Calu3 (cell line): ENCODE measurements around the gene RNF17. TPM values are rescaled to one million over a fixed set of nuclear protein-coding genes. Genes with fewer than 3 reads are reported as not detected.

Experiments used
- BruUV-seq: library from RNA; stranded (reverse); fragments of 400-500 nt; replicated peaks from 2 replicates; lab custom pipeline; 2021; lab: Mats Ljungman, UMichigan
- CTCF ChIA-PET: fragments of 300-600 bp; sonication (Branson Sonifier 250); formaldehyde crosslinking; loops from one replicate; lab custom pipeline; 2022; ENCODE audit warnings: antibody characterized with exemption; lab: Charles Lee
- DNase-seq: peaks from one replicate; pipeline ENCODE4 v3.0.0; 2022
- H3K27ac Mint-ChIP-seq: one replicate; pipeline ENCODE4 v1.8.0; 2022; ENCODE audit warnings: mixed read lengths; ENCODE audit not compliant: unreplicated experiment
- H3K27me3 Mint-ChIP-seq: one replicate; pipeline ENCODE4 v1.8.0; 2022; ENCODE audit warnings: mixed read lengths; ENCODE audit not compliant: unreplicated experiment
- H3K36me3 Mint-ChIP-seq: one replicate; pipeline ENCODE4 v1.8.0; 2022; ENCODE audit warnings: mild to moderate bottlenecking, moderate library complexity, mixed read lengths; ENCODE audit not compliant: insufficient read depth, unreplicated experiment
- H3K4me1 Mint-ChIP-seq: one replicate; pipeline ENCODE4 v1.8.0; 2022; ENCODE audit warnings: mild to moderate bottlenecking, low read depth, mixed read lengths; ENCODE audit not compliant: unreplicated experiment
- H3K4me3 Mint-ChIP-seq: one replicate; pipeline ENCODE4 v1.8.0; 2022; ENCODE audit warnings: mild to moderate bottlenecking, low read depth, moderate library complexity, mixed read lengths; ENCODE audit not compliant: unreplicated experiment
- H3K9me3 Mint-ChIP-seq: one replicate; pipeline ENCODE4 v1.8.0; 2022; ENCODE audit warnings: low read depth, mixed read lengths; ENCODE audit not compliant: unreplicated experiment
- intact Hi-C: fragments of 100-400 bp; cut with micrococcal nuclease; formaldehyde crosslinking; loops from one replicate; pipeline ENCODE4 v1.10.0; 2022; ENCODE audit not compliant: unreplicated experiment
- total RNA-seq: library from RNA; stranded (reverse); gene quantifications from 2 replicates; pipeline ENCODE4 v1.2.3, GENCODE V29; 2022
- TF ChIP-seq, protein P1 (sequence below): fragments of 200-600 bp; IDR thresholded peaks from one replicate; pipeline ENCODE4 v1.8.0; 2022; ENCODE audit warnings: antibody characterized with exemption; ENCODE audit not compliant: unreplicated experiment

The RNF17 gene
- total RNA-seq, 1 experiment from 2014 or later = not detected

DNA sequence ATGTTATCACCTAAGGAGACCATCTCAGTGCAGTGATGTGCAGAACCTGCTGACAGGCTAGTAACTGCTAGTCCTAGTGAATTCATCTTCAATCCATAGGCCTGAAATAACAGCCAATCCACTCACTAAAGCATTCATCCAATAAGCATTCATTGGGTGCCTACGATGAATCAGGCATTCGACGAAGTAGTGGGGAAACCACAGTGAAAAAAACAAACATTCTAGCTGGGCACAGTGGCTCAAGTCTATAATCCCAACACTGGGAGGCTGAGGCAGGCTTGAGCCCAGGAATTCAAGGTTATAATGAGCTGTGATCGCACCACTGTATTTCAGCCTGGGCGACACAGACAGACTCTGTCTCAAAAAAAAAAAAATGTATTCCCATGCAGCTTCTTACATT, 135.6 kb downstream of the RNF17 start:
- no peaks in the 10 kb centered on the region for H3K9me3 Mint-ChIP-seq
- CTCF ChIA-PET = no interaction called here
- H3K4me1 Mint-ChIP-seq = no peaks in the 10 kb centered on the region
- H3K4me3 Mint-ChIP-seq = no peak overlapping the region
- TF ChIP-seq, protein P1, sequence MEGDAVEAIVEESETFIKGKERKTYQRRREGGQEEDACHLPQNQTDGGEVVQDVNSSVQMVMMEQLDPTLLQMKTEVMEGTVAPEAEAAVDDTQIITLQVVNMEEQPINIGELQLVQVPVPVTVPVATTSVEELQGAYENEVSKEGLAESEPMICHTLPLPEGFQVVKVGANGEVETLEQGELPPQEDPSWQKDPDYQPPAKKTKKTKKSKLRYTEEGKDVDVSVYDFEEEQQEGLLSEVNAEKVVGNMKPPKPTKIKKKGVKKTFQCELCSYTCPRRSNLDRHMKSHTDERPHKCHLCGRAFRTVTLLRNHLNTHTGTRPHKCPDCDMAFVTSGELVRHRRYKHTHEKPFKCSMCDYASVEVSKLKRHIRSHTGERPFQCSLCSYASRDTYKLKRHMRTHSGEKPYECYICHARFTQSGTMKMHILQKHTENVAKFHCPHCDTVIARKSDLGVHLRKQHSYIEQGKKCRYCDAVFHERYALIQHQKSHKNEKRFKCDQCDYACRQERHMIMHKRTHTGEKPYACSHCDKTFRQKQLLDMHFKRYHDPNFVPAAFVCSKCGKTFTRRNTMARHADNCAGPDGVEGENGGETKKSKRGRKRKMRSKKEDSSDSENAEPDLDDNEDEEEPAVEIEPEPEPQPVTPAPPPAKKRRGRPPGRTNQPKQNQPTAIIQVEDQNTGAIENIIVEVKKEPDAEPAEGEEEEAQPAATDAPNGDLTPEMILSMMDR = no peak
- no peaks in the 10 kb centered on the region for H3K36me3 Mint-ChIP-seq
- intact Hi-C loops = no loop called here
- BruUV-seq = no TSS peak
- no peak for DNase-seq
- no peak overlapping the region for H3K27ac Mint-ChIP-seq
- H3K27me3 Mint-ChIP-seq = no peaks in the 10 kb centered on the region

- TF ChIP-seq, protein P1 = no peak
- H3K27me3 Mint-ChIP-seq = no peaks in the 10 kb centered on the region
- DNase-seq = no peak
- intact Hi-C loops = no loop called here
- H3K4me1 Mint-ChIP-seq = no peaks in the 10 kb centered on the region
- H3K36me3 Mint-ChIP-seq = no peaks in the 10 kb centered on the region
- H3K27ac Mint-ChIP-seq = no peak overlapping the region
- no peak overlapping the region for H3K4me3 Mint-ChIP-seq
- CTCF ChIA-PET = no interaction called here
- BruUV-seq = no TSS peak
- no peaks in the 10 kb centered on the region for H3K9me3 Mint-ChIP-seq
Measured at GRCh38 chr13:24900507-24900906, 136.5 kb downstream of the RNF17 start.

DNA sequence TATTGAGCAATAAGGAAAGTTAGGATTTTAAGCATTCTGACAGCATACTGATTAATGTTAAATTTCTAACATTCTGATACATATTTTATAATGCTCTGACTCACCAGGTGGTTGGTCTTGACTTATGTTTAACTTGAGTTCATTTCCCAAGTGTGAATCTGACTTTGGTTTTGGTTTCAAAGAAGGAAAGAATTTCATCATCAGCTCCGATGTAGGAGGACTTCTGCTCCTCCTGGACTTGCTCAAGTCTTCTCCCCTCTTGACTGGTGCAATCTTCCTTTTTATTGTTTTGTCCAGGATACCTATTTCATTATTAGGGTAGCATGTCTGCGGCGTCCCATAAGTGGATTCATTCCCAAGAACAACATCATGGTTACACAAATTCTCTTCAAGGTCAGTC, 141.3 kb downstream of the RNF17 start:
- no TSS peak for BruUV-seq
- CTCF ChIA-PET = no interaction called here
- H3K36me3 Mint-ChIP-seq = no peaks in the 10 kb centered on the region

DNA sequence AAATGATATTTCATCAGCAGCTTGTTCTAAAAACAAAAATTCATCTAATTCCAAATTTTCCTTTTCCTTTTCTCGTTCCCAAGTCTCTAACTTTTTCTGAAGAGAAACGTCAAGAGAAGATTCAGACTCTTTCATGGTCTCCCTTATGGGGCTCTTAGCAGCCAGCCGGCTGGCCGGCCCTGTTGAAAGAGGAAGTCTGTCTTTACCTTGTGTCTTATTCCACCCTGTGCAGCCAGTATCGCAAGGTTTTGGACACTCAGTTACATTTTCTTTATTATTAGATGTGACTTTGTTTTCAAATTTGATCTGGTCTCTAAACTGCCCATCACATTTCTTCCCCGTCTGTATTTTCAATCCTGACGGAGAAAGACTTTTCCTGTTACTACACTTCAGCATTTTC, 142.3 kb downstream of the RNF17 start:
- H3K9me3 Mint-ChIP-seq = no peaks in the 10 kb centered on the region
- H3K27ac Mint-ChIP-seq = no peak overlapping the region
- BruUV-seq = no TSS peak
- H3K4me1 Mint-ChIP-seq = peaks cover 5% of the 10 kb centered on the region
- CTCF ChIA-PET = no interaction called here
- intact Hi-C loops = no loop called here
- H3K4me3 Mint-ChIP-seq = no peak overlapping the region
- TF ChIP-seq, protein P1 = no peak
- no peak for DNase-seq
- no peaks in the 10 kb centered on the region for H3K27me3 Mint-ChIP-seq
- no peaks in the 10 kb centered on the region for H3K36me3 Mint-ChIP-seq

More for the DNA sequence above, 141.3 kb downstream of the RNF17 start:
- Mint-ChIP-seq H3K4me1 (no peaks in the 10 kb centered on the region), H3K4me3 (no peak overlapping the region), H3K27me3 (no peaks in the 10 kb centered on the region), H3K27ac (no peak overlapping the region), H3K9me3 (no peaks in the 10 kb centered on the region)
- TF ChIP-seq, protein P1 = no peak
- intact Hi-C loops = no loop called here
- DNase-seq = no peak
